Stimulated activated memory B cell treated with anti-CD40 and anti-IgM and Interleukin-4, amounts not matched to agents 10 μg/mL and 1 μg/mL and 100 μg/mL, for 72 hours (primary cell): ENCODE results near the gene GPR176.
"Not testable (repeated sequence)": the region's sequence is repeated elsewhere in the genome, so short reads cannot be mapped to it uniquely, and the experiment has no call there.

Source experiments
- ATAC-seq: fragments of 150-1000 bp; cut with Tn5 transposase; 2 replicates; pipeline ENCODE4 v1.10.0; 2021
- H3K27ac Mint-ChIP-seq: one replicate; pipeline ENCODE4 v1.8.0; 2022; ENCODE audit warnings: mild to moderate bottlenecking, mixed read lengths
- H3K27me3 Mint-ChIP-seq: one replicate; pipeline ENCODE4 v1.8.0; 2022; ENCODE audit warnings: mixed read lengths
- H3K36me3 Mint-ChIP-seq: one replicate; pipeline ENCODE4 v1.8.0; 2022; ENCODE audit warnings: mixed read lengths
- H3K4me1 Mint-ChIP-seq: one replicate; pipeline ENCODE4 v1.8.0; 2022; ENCODE audit warnings: mixed read lengths
- H3K4me3 Mint-ChIP-seq: one replicate; pipeline ENCODE4 v1.8.0; 2022; ENCODE audit warnings: mild to moderate bottlenecking, moderate library complexity, mixed read lengths
- H3K9me3 Mint-ChIP-seq: one replicate; pipeline ENCODE4 v1.8.0; 2022; ENCODE audit warnings: mixed read lengths

Gene GPR176

GRCh38 chr15:39920510-39921273, 626 bp upstream of the GPR176 start:
- Mint-ChIP-seq H3K36me3 (no peaks in the 10 kb centered on the region), H3K27ac (peak overlapping the region; percentile 74), H3K4me1 (peaks cover 33% of the 10 kb centered on the region), H3K27me3 (peaks cover 27% of the 10 kb centered on the region), H3K4me3 (peak overlapping the region; percentile 85), H3K9me3 (no peaks in the 10 kb centered on the region)
- peak; percentile 93 for ATAC-seq

GRCh38 chr15:39919411-39919747, 687 bp downstream of the GPR176 start:
- no peak for ATAC-seq
- Mint-ChIP-seq H3K27ac (no peak overlapping the region), H3K9me3 (no peaks in the 10 kb centered on the region), H3K36me3 (no peaks in the 10 kb centered on the region), H3K4me3 (peak overlapping the region; percentile 39), H3K4me1 (peaks cover 26% of the 10 kb centered on the region), H3K27me3 (peaks cover 27% of the 10 kb centered on the region)

- H3K27me3 Mint-ChIP-seq = peaks cover 27% of the 10 kb centered on the region
- ATAC-seq = no peak
- H3K36me3 Mint-ChIP-seq = no peaks in the 10 kb centered on the region
- no peak overlapping the region for H3K27ac Mint-ChIP-seq
- peaks cover 26% of the 10 kb centered on the region for H3K4me1 Mint-ChIP-seq
- H3K9me3 Mint-ChIP-seq = no peaks in the 10 kb centered on the region
- peak overlapping the region; percentile 36 for H3K4me3 Mint-ChIP-seq
These were observed 1.2 kb downstream of the GPR176 start for GRCh38 chr15:39918688-39919385.

GRCh38 chr15:39914977-39915376, 5.1 kb downstream of the GPR176 start:
- Mint-ChIP-seq H3K9me3 (no peaks in the 10 kb centered on the region), H3K4me1 (peaks cover 10% of the 10 kb centered on the region), H3K36me3 (no peaks in the 10 kb centered on the region), H3K27me3 (peaks cover 27% of the 10 kb centered on the region), H3K27ac (no peak overlapping the region), H3K4me3 (no peak overlapping the region)
- no peak for ATAC-seq

GRCh38 chr15:39909007-39909406, 11.1 kb downstream of the GPR176 start:
- no peaks in the 10 kb centered on the region for H3K36me3 Mint-ChIP-seq
- no peak overlapping the region for H3K27ac Mint-ChIP-seq
- no peaks in the 10 kb centered on the region for H3K9me3 Mint-ChIP-seq
- H3K4me1 Mint-ChIP-seq = no peaks in the 10 kb centered on the region
- ATAC-seq = no peak
- H3K4me3 Mint-ChIP-seq = no peak overlapping the region
- peaks cover 14% of the 10 kb centered on the region for H3K27me3 Mint-ChIP-seq

GRCh38 chr15:39908186-39908585, 11.9 kb downstream of the GPR176 start:
- ATAC-seq = no peak
- Mint-ChIP-seq H3K36me3 (no peaks in the 10 kb centered on the region), H3K9me3 (no peaks in the 10 kb centered on the region), H3K4me1 (no peaks in the 10 kb centered on the region), H3K27ac (no peak overlapping the region), H3K27me3 (peaks cover 14% of the 10 kb centered on the region), H3K4me3 (no peak overlapping the region)

- H3K36me3 Mint-ChIP-seq = no peaks in the 10 kb centered on the region
- no peaks in the 10 kb centered on the region for H3K4me1 Mint-ChIP-seq
- H3K27ac Mint-ChIP-seq = no peak overlapping the region
- ATAC-seq = no peak
- no peaks in the 10 kb centered on the region for H3K9me3 Mint-ChIP-seq
- H3K4me3 Mint-ChIP-seq = no peak overlapping the region
- H3K27me3 Mint-ChIP-seq = peaks cover 14% of the 10 kb centered on the region
These were observed 12.8 kb downstream of the GPR176 start for GRCh38 chr15:39907216-39907615.

- Mint-ChIP-seq H3K4me1 (no peaks in the 10 kb centered on the region), H3K4me3 (no peak overlapping the region), H3K9me3 (no peaks in the 10 kb centered on the region), H3K36me3 (no peaks in the 10 kb centered on the region), H3K27ac (no peak overlapping the region), H3K27me3 (peaks cover 13% of the 10 kb centered on the region)
- ATAC-seq = no peak
These were observed 16.0 kb downstream of the GPR176 start for GRCh38 chr15:39904115-39904514.

GRCh38 chr15:39898317-39898716, 21.7 kb downstream of the GPR176 start:
- H3K4me1 Mint-ChIP-seq = no peaks in the 10 kb centered on the region
- H3K36me3 Mint-ChIP-seq = no peaks in the 10 kb centered on the region
- H3K27me3 Mint-ChIP-seq = peaks cover 26% of the 10 kb centered on the region
- H3K27ac Mint-ChIP-seq = no peak overlapping the region
- no peaks in the 10 kb centered on the region for H3K9me3 Mint-ChIP-seq
- H3K4me3 Mint-ChIP-seq = no peak overlapping the region
- no peak for ATAC-seq

GRCh38 chr15:39896846-39897245, 23.2 kb downstream of the GPR176 start:
- H3K27ac Mint-ChIP-seq = no peak overlapping the region
- H3K4me3 Mint-ChIP-seq = no peak overlapping the region
- H3K27me3 Mint-ChIP-seq = peaks cover 26% of the 10 kb centered on the region
- ATAC-seq = no peak
- H3K36me3 Mint-ChIP-seq = no peaks in the 10 kb centered on the region
- no peaks in the 10 kb centered on the region for H3K4me1 Mint-ChIP-seq
- no peaks in the 10 kb centered on the region for H3K9me3 Mint-ChIP-seq

GRCh38 chr15:39896101-39896500, 24.0 kb downstream of the GPR176 start:
- Mint-ChIP-seq H3K4me3 (no peak overlapping the region), H3K27me3 (peaks cover 26% of the 10 kb centered on the region), H3K4me1 (no peaks in the 10 kb centered on the region), H3K36me3 (no peaks in the 10 kb centered on the region), H3K9me3 (no peaks in the 10 kb centered on the region), H3K27ac (no peak overlapping the region)
- ATAC-seq = no peak

- not testable (repeated sequence) for H3K9me3 Mint-ChIP-seq, H3K4me3 Mint-ChIP-seq, H3K27ac Mint-ChIP-seq, H3K36me3 Mint-ChIP-seq, H3K4me1 Mint-ChIP-seq, ATAC-seq
- peaks cover 12% of the 10 kb centered on the region for H3K27me3 Mint-ChIP-seq
These were observed 27.0 kb downstream of the GPR176 start for GRCh38 chr15:39893051-39893450.

GRCh38 chr15:39892418-39892817, 27.6 kb downstream of the GPR176 start:
- H3K27ac Mint-ChIP-seq = no peak overlapping the region
- H3K4me3 Mint-ChIP-seq = no peak overlapping the region
- H3K27me3 Mint-ChIP-seq = peaks cover 5% of the 10 kb centered on the region
- H3K4me1 Mint-ChIP-seq = no peaks in the 10 kb centered on the region
- no peak for ATAC-seq
- H3K9me3 Mint-ChIP-seq = no peaks in the 10 kb centered on the region
- no peaks in the 10 kb centered on the region for H3K36me3 Mint-ChIP-seq

GRCh38 chr15:39890621-39891020, 29.4 kb downstream of the GPR176 start:
- Mint-ChIP-seq H3K4me3 (no peak overlapping the region), H3K27me3 (no peaks in the 10 kb centered on the region), H3K36me3 (no peaks in the 10 kb centered on the region), H3K9me3 (no peaks in the 10 kb centered on the region), H3K4me1 (no peaks in the 10 kb centered on the region), H3K27ac (no peak overlapping the region)
- no peak for ATAC-seq

- no peaks in the 10 kb centered on the region for H3K27me3 Mint-ChIP-seq
- H3K36me3 Mint-ChIP-seq = no peaks in the 10 kb centered on the region
- H3K4me1 Mint-ChIP-seq = no peaks in the 10 kb centered on the region
- H3K9me3 Mint-ChIP-seq = no peaks in the 10 kb centered on the region
- no peak overlapping the region for H3K27ac Mint-ChIP-seq
- no peak for ATAC-seq
- H3K4me3 Mint-ChIP-seq = no peak overlapping the region
These were observed 30.5 kb downstream of the GPR176 start for GRCh38 chr15:39889601-39890000.

- Mint-ChIP-seq H3K9me3 (no peaks in the 10 kb centered on the region), H3K27me3 (no peaks in the 10 kb centered on the region), H3K36me3 (no peaks in the 10 kb centered on the region), H3K27ac (no peak overlapping the region), H3K4me1 (no peaks in the 10 kb centered on the region), H3K4me3 (no peak overlapping the region)
- no peak for ATAC-seq
These were observed 31.3 kb downstream of the GPR176 start for GRCh38 chr15:39888809-39889208.
